HEK293 (cell line): ENCODE measurements around the gene TRAF1.
A peak's percentile ranks its signal among the peaks of the same experiment; 100 is the strongest.

ENCODE experiments used
- CTCF ChIA-PET: fragments of 350-600 bp; formaldehyde crosslinking; extraction: SDS; loops from one replicate; lab custom pipeline; 2021; ENCODE audit warnings: antibody characterized with exemption; lab: Yijun Ruan, JAX
- POLR2A ChIA-PET: fragments of 300-600 bp; formaldehyde crosslinking; extraction: SDS; loops from one replicate; lab custom pipeline; 2020; ENCODE audit warnings: antibody characterized with exemption, inconsistent platforms; lab: Yijun Ruan, JAX
- H3K27ac ChIP-seq: fragments of 200-500 bp; sonication (Bioruptor generic); 2 replicates; pipeline ENCODE4 v1.5.1; 2014; ENCODE audit warnings: low read depth, low read length, control low read depth, inconsistent platforms; ENCODE audit errors: extremely low read depth
- H3K36me3 ChIP-seq, 2 experiments: fragments of 200-500 bp in 1 of 2; sonication (Bioruptor generic) in 1 of 2; 1 replicate in 1 of 2; 2 replicates in 1 of 2; pipeline ENCODE4 v1.5.1; 2014 to 2017; ENCODE audit warnings: inconsistent platforms in 2 of 2, low read length in 2 of 2; ENCODE audit not compliant: control insufficient read depth in 2 of 2, insufficient read depth in 1 of 2
- H3K4me1 ChIP-seq: fragments of 200-500 bp; sonication (Bioruptor generic); 2 replicates; pipeline ENCODE4 v1.5.1; 2014; ENCODE audit warnings: mild to moderate bottlenecking, low read length, inconsistent platforms; ENCODE audit not compliant: control insufficient read depth, insufficient read depth
- H3K4me3 ChIP-seq: 2 replicates; pipeline ENCODE4 v1.5.1; 2011; ENCODE audit warnings: low read depth, mild to moderate bottlenecking, control low read depth, low read length, moderate library complexity
- H3K9me3 ChIP-seq: fragments of 200-500 bp; sonication (Bioruptor generic); 2 replicates; pipeline ENCODE4 v1.5.1; 2014; ENCODE audit warnings: low read depth, low read length, inconsistent platforms; ENCODE audit not compliant: control insufficient read depth, insufficient read depth
- KLF7 ChIP-seq: fragments of 450-650 bp; formaldehyde crosslinking; IDR thresholded peaks from 2 replicates; pipeline ENCODE4 v1.5.1; 2016; ENCODE audit warnings: missing biosample characterization, missing genetic modification characterization, borderline replicate concordance
- PBX3 ChIP-seq: sonication (generic); formaldehyde crosslinking; IDR thresholded peaks from 2 replicates; pipeline ENCODE4 v1.8.1; 2022; ENCODE audit warnings: mild to moderate bottlenecking, moderate library complexity, missing genetic modification reagents
- PRDM1 ChIP-seq: fragments of 450-650 bp; formaldehyde crosslinking; IDR thresholded peaks from 2 replicates; pipeline ENCODE4; 2016; ENCODE audit warnings: missing biosample characterization, missing genetic modification characterization
- PRDM4 ChIP-seq: fragments of 450-650 bp; formaldehyde crosslinking; IDR thresholded peaks from 2 replicates; pipeline ENCODE4 v1.5.1; 2017; ENCODE audit warnings: missing biosample characterization, missing genetic modification characterization
- REPIN1 ChIP-seq: fragments of 450-650 bp; formaldehyde crosslinking; IDR thresholded peaks from 2 replicates; pipeline ENCODE4 v1.5.1; 2017; ENCODE audit warnings: missing biosample characterization, missing genetic modification characterization, low read depth
- ZBTB10 ChIP-seq: fragments of 450-650 bp; formaldehyde crosslinking; IDR thresholded peaks from 2 replicates; pipeline ENCODE4 v1.5.1; 2016; ENCODE audit warnings: missing biosample characterization, missing genetic modification characterization
- ZBTB21 ChIP-seq: fragments of 450-650 bp; formaldehyde crosslinking; IDR thresholded peaks from 2 replicates; pipeline ENCODE4 v1.5.1; 2017; ENCODE audit warnings: missing biosample characterization, missing genetic modification characterization
- ZNF169 ChIP-seq: fragments of 450-650 bp; formaldehyde crosslinking; IDR thresholded peaks from 2 replicates; pipeline ENCODE4 v1.5.1; 2016; ENCODE audit warnings: missing biosample characterization, missing genetic modification characterization
- ZNF175 ChIP-seq: fragments of 450-650 bp; formaldehyde crosslinking; IDR thresholded peaks from 2 replicates; pipeline ENCODE4 v1.5.1; 2016; ENCODE audit warnings: missing biosample characterization, missing genetic modification characterization
- ZNF214 ChIP-seq: fragments of 450-650 bp; formaldehyde crosslinking; IDR thresholded peaks from 2 replicates; pipeline ENCODE4 v1.5.1; 2017; ENCODE audit warnings: missing biosample characterization, mild to moderate bottlenecking, missing genetic modification characterization, borderline replicate concordance
- ZNF24 ChIP-seq: fragments of 450-650 bp; formaldehyde crosslinking; IDR thresholded peaks from 2 replicates; pipeline ENCODE4 v1.5.1; 2016; ENCODE audit warnings: missing biosample characterization, missing genetic modification characterization
- ZNF274 ChIP-seq, 2 experiments: fragments of 200-500 bp in 1 of 2; fragments of 450-650 bp in 1 of 2; sonication (Bioruptor generic) in 1 of 2; formaldehyde crosslinking in 1 of 2; IDR thresholded peaks; 2 replicates each; pipeline versions ENCODE4 v1.5.1 to v1.6.1; 2014 to 2016; ENCODE audit warnings: borderline replicate concordance in 1 of 2, inconsistent platforms in 1 of 2, low read length in 1 of 2, missing biosample characterization in 1 of 2, missing genetic modification characterization in 1 of 2
- ZNF555 ChIP-seq: fragments of 450-650 bp; formaldehyde crosslinking; conservative IDR thresholded peaks from 2 replicates; pipeline ENCODE4 v1.5.1; 2017; ENCODE audit warnings: missing biosample characterization, mild to moderate bottlenecking, missing genetic modification characterization, inconsistent platforms
- ZNF792 ChIP-seq: fragments of 450-650 bp; formaldehyde crosslinking; IDR thresholded peaks from 2 replicates; pipeline ENCODE4 v1.5.1; 2016; ENCODE audit warnings: missing biosample characterization, missing genetic modification characterization
- ZSCAN30 ChIP-seq: fragments of 450-650 bp; IDR thresholded peaks from 2 replicates; pipeline ENCODE4 v1.5.1; 2018; ENCODE audit warnings: missing biosample characterization, mild to moderate bottlenecking, missing genetic modification characterization, moderate library complexity
- TF ChIP-seq, protein P1 (sequence below): fragments of 450-650 bp; formaldehyde crosslinking; IDR thresholded peaks from 2 replicates; pipeline ENCODE4 v1.5.1; 2016; ENCODE audit warnings: missing biosample characterization, missing genetic modification characterization

The TRAF1 gene

GRCh38 chr9:120875195-120875565, 51.4 kb downstream of the TRAF1 start:
- ChIA-PET CTCF (interaction anchor here (1.2 kb wide), 1 partner anchor 62 kb away, joined by 3 read pairs; no protein-coding TSS in a partner anchor), POLR2A (interaction anchor here (1.5 kb wide), 1 partner anchor 33 kb away, joined by 3 read pairs; the partner anchor contains the start of gene PSMD5)
- no peaks in the 10 kb centered on the region for H3K9me3 ChIP-seq
- H3K4me3 ChIP-seq, result no peak overlapping the region
- no peak overlapping the region for H3K27ac ChIP-seq
- TF ChIP-seq PRDM4 (tag by site-specific recombination) (no peak), ZBTB21 (tag by site-specific recombination) (no peak), PBX3 (no peak), ZNF24 (tag by site-specific recombination) (0 out of 2 replicates have a peak, but pooled peaks have one; percentile 20), ZNF175 (tag by site-specific recombination) (no peak)
- TF ChIP-seq, protein P1, sequence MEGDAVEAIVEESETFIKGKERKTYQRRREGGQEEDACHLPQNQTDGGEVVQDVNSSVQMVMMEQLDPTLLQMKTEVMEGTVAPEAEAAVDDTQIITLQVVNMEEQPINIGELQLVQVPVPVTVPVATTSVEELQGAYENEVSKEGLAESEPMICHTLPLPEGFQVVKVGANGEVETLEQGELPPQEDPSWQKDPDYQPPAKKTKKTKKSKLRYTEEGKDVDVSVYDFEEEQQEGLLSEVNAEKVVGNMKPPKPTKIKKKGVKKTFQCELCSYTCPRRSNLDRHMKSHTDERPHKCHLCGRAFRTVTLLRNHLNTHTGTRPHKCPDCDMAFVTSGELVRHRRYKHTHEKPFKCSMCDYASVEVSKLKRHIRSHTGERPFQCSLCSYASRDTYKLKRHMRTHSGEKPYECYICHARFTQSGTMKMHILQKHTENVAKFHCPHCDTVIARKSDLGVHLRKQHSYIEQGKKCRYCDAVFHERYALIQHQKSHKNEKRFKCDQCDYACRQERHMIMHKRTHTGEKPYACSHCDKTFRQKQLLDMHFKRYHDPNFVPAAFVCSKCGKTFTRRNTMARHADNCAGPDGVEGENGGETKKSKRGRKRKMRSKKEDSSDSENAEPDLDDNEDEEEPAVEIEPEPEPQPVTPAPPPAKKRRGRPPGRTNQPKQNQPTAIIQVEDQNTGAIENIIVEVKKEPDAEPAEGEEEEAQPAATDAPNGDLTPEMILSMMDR (tag by site-specific recombination), result no peak
- H3K4me1 ChIP-seq, result no peaks in the 10 kb centered on the region
- peaks cover 0 to 29% of the 10 kb centered on the region in 2 experiments; a peak in 2 of 3 replicates for H3K36me3 ChIP-seq

DNA sequence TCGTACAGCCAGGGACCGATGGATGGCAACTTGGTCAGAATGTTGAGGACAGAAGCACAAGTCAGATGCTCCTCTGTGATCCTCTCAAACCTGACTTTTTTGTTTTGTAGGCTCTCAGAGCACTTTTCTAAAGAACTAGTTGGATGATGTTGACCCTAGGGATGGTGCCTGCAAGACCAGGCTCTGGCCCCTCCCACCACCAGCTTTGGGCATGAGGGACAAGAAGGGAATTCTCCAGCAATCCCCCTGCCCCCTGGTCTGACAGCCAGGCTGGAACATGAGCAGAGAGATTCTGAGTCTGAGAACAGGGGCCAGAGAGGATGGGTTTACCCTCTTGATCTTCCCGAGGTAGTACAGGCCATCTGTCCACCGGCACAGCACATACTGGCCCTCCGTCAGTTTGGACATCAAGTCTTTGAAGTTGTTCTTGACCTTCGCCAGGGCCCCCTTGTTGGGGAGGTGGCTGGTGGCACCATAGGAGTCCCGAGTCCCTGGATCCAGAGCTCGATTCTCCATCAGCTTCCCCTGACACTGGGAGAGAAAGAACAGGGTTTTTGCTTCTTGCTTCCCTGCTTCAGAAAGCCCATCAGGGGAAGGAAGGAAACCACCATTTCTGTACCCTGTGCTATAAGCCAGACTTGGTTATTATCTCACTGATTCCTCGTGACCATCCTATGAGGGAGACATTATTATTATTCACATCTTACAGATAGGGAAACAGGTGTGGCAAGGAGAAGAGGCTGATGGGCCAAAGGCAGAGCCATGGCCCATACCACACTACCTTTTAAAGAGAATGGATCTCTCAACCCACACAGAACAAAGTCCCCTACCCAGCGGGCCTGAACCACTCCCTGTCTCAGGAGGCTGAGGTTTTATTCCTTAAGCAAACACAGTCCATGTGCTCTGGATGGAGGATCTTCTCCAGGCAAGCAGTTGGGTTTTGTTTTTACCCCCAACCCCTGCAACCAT, 52.1 kb downstream of the TRAF1 start:
- no peak overlapping the region for H3K27ac ChIP-seq
- TF ChIP-seq ZNF24 (tag by site-specific recombination) (no peak), ZNF214 (tag by site-specific recombination) (no peak), REPIN1 (tag by site-specific recombination) (no peak), ZSCAN30 (tag by site-specific recombination) (no peak), ZNF555 (no peak), ZNF169 (tag by site-specific recombination) (no peak), KLF7 (no peak), PRDM1 (tag by site-specific recombination) (no peak), ZNF792 (no peak), ZBTB10 (no peak), ZBTB21 (tag by site-specific recombination) (no peak), ZNF274 (IDR thresholded peaks at IDR 0.05; ENCODE audit: low read length) (no peak), ZNF274 (tag by site-specific recombination; IDR thresholded peaks at IDR 0.05; ENCODE audit: borderline replicate concordance) (no peak)
- CTCF ChIA-PET, result interaction anchor here (0.8 to 1.2 kb wide), 2 partner anchors 62 to 252 kb away, joined by 3 read pairs; no protein-coding TSS in a partner anchor
- H3K9me3 ChIP-seq, result no peaks in the 10 kb centered on the region
- POLR2A ChIA-PET, result interaction anchor here (1.5 kb wide), 1 partner anchor 32 kb away, joined by 3 read pairs; the partner anchor contains the start of gene PSMD5
- H3K36me3 ChIP-seq, result peaks cover 0 to 36% of the 10 kb centered on the region in 2 experiments; a peak in 2 of 3 replicates
- H3K4me1 ChIP-seq, result no peaks in the 10 kb centered on the region
- H3K4me3 ChIP-seq, result no peak overlapping the region
